Activated T-helper 1 cell treated with anti-CD3 and anti-CD28 coated beads, Interleukin-12 subunit alpha, Interleukin-12 subunit beta, Interleukin-2, Interleukin-4 antibody, amounts not matched to agents 30 ng/mL and 10 ng/mL and 1 ng/mL, durations not matched to agents 14 hours and 24 hours and 36 hours (primary cell): ENCODE data around the gene CRTAP. TPM values are rescaled to one million over a fixed set of nuclear protein-coding genes. Genes with fewer than 3 reads are reported as not detected.

Source experiments
- total RNA-seq: library from RNA; stranded (reverse); gene quantifications from 2 replicates; pipeline ENCODE4 v1.2.3, GENCODE V29; 2022

CRTAP gene
- total RNA-seq, 1 donor from 2014 or later, result 33.2 TPM

Other genes starting within 250 kb of the CRTAP start
- gene CCR4, start 162.4 kb upstream of the CRTAP start, total RNA-seq, result 110 and 115 TPM in 2 replicates
- 51.7 and 65.0 TPM in 2 replicates for gene GLB1, start 16.9 kb upstream of the CRTAP start, total RNA-seq
- 14.9 and 15.5 TPM in 2 replicates for gene TMPPE, start 16.9 kb upstream of the CRTAP start, total RNA-seq
- gene SUSD5, start 104.8 kb downstream of the CRTAP start, total RNA-seq, result not detected in 2 replicates
- gene FBXL2, start 163.4 kb downstream of the CRTAP start, total RNA-seq, result not detected in 2 replicates